GM12878 (cell line): ENCODE data around the gene TRAF3IP1. TPM values are rescaled to one million over a fixed set of nuclear protein-coding genes. Genes with fewer than 3 reads are reported as not detected.
"Not testable (repeated sequence)": the region's sequence is repeated elsewhere in the genome, so short reads cannot be mapped to it uniquely, and the experiment has no call there.

ENCODE experiments used
- ATAC-seq: fragments of 200-7000 bp; cut with Tn5 transposase; 3 replicates; pipeline ENCODE4 v1.9.1; 2020; ENCODE audit warnings: mild to moderate bottlenecking, moderate library complexity
- BruUV-seq: library from RNA; stranded (reverse); fragments of 400-500 nt; replicated peaks from 2 replicates; lab custom pipeline; 2021; lab: Mats Ljungman, UMichigan
- CTCF ChIA-PET: fragments of 300-600 bp; sonication (Branson Sonifier 250); formaldehyde crosslinking; extraction: SDS; loops from one replicate; lab custom pipeline; 2021; ENCODE audit warnings: inconsistent platforms; lab: Yijun Ruan, JAX
- POLR2A ChIA-PET: fragments of 350-600 bp; formaldehyde crosslinking; extraction: SDS; loops from one replicate; lab custom pipeline; 2021; ENCODE audit warnings: inconsistent platforms; lab: Charles Lee
- RAD21 ChIA-PET: fragments of 300-600 bp; sonication (Branson Sonifier 250); formaldehyde crosslinking; loops from one replicate; lab custom pipeline; 2023; ENCODE audit warnings: antibody characterized with exemption; ENCODE audit not compliant: unreplicated experiment; lab: Charles Lee
- SMC1A ChIA-PET: fragments of 300-600 bp; sonication (Branson Sonifier 250); formaldehyde crosslinking; loops from one replicate; lab custom pipeline; 2023; ENCODE audit not compliant: unreplicated experiment, uncharacterized antibody; lab: Charles Lee
- DNase-seq: peaks from one replicate; pipeline ENCODE4 v3.0.0-alpha.2; 2011; ENCODE audit warnings: low read depth, low spot score
- FAIRE-seq: peaks from 3 replicates; lab custom pipeline; 2011; peaks lifted over from hg19 to GRCh38; lab: Jason Lieb, UNC
- H2AFZ ChIP-seq: 2 replicates; pipeline ENCODE4 v1.6.0; 2011; ENCODE audit warnings: low read depth, low read length, control low read depth; ENCODE audit not compliant: control insufficient read depth
- H3K27ac ChIP-seq: 2 replicates; pipeline ENCODE4 v1.5.1; 2011; ENCODE audit warnings: control low read depth; ENCODE audit not compliant: control insufficient read depth, insufficient read depth
- H3K27me3 ChIP-seq, 2 experiments: replicated peaks in 1 of 2; 2 replicates each; pipeline versions ENCODE4 v1.6.0 to v1.6.1; 2011; ENCODE audit warnings: low read length in 1 of 2; ENCODE audit not compliant: control insufficient read depth in 2 of 2, insufficient read depth in 2 of 2
- H3K36me3 ChIP-seq, 2 experiments: 2 replicates each; pipeline ENCODE4 v1.5.1; 2011; ENCODE audit warnings: low read length in 1 of 2; ENCODE audit not compliant: control insufficient read depth in 2 of 2, insufficient read depth in 2 of 2
- H3K4me1 ChIP-seq: 2 replicates; pipeline ENCODE4 v1.6.1; 2011; ENCODE audit warnings: mild to moderate bottlenecking, low read length, moderate library complexity, mixed read lengths; ENCODE audit not compliant: control insufficient read depth, insufficient read depth
- H3K4me2 ChIP-seq: 2 replicates; pipeline ENCODE4 v1.6.0; 2011; ENCODE audit warnings: control low read depth; ENCODE audit not compliant: control insufficient read depth, insufficient read depth
- H3K4me3 ChIP-seq: fragments of 200-600 bp; sonication (generic); 2 replicates; pipeline ENCODE4 v1.5.1; 2016
- H3K79me2 ChIP-seq: 2 replicates; pipeline ENCODE4 v1.6.0; 2011; ENCODE audit warnings: low read length; ENCODE audit not compliant: control insufficient read depth, insufficient read depth
- H3K9ac ChIP-seq: 2 replicates; pipeline ENCODE4 v1.8.0; 2011; ENCODE audit warnings: low read length, control low read depth, mixed read lengths; ENCODE audit not compliant: control insufficient read depth, insufficient read depth
- H3K9me3 ChIP-seq: replicated peaks from 3 replicates; pipeline ENCODE4 v1.5.1; 2011; ENCODE audit warnings: mild to moderate bottlenecking, low read length; ENCODE audit not compliant: control insufficient read depth, insufficient read depth
- H4K20me1 ChIP-seq: 2 replicates; pipeline ENCODE4 v1.6.0; 2011; ENCODE audit not compliant: control insufficient read depth, insufficient read depth
- ATF7 ChIP-seq: fragments of 450-650 bp; IDR thresholded peaks from 2 replicates; pipeline ENCODE4 v1.6.1; 2016; ENCODE audit warnings: low read depth, mild to moderate bottlenecking
- BMI1 ChIP-seq: fragments of 450-650 bp; IDR thresholded peaks from 2 replicates; pipeline ENCODE4 v1.6.1; 2016; ENCODE audit warnings: mild to moderate bottlenecking, moderate library complexity, borderline replicate concordance
- CEBPZ ChIP-seq: fragments of 150-350 bp; IDR thresholded peaks from 2 replicates; pipeline ENCODE4 v1.6.1; 2016; ENCODE audit warnings: low read depth, low read length
- CHD1 ChIP-seq: IDR thresholded peaks from 2 replicates; pipeline ENCODE4 v1.6.1; 2012; ENCODE audit warnings: low read depth, low read length, improper control_type of control experiment
- CREM ChIP-seq: IDR thresholded peaks from 2 replicates; pipeline ENCODE4 v1.6.1; 2014; ENCODE audit warnings: antibody characterized with exemption, low read depth
- ETV6 ChIP-seq, 2 experiments: fragments of 450-650 bp in 1 of 2; IDR thresholded peaks in 1 of 2; conservative IDR thresholded peaks in 1 of 2; 2 replicates each; pipeline ENCODE4 v1.6.1; 2014; ENCODE audit warnings: antibody characterized with exemption in 1 of 2, borderline replicate concordance in 1 of 2, low read depth in 1 of 2, mild to moderate bottlenecking in 1 of 2, moderate library complexity in 1 of 2
- SMAD5 ChIP-seq: IDR thresholded peaks from 2 replicates; pipeline ENCODE4 v1.6.1; 2016; ENCODE audit warnings: antibody characterized with exemption, low read depth
- whole genome bisulfite sequencing: methylation state at CpG from one replicate; pipeline ENCODE4 v1.1.6; 2016; ENCODE audit warnings: low lambda C conversion rate; ENCODE audit not compliant: insufficient replicate concordance, insufficient coverage; ENCODE audit errors: missing lambda C conversion rate; 5-methylcytosine and 5-hydroxymethylcytosine counted together
- in situ Hi-C: fragments of 300-500 bp; cut with MboI; formaldehyde crosslinking; loops from 9 replicates; pipeline ENCODE4 v1.14.3; 2018; ENCODE audit warnings: mixed read lengths
- intact Hi-C: fragments of 100-400 bp; cut with micrococcal nuclease; formaldehyde crosslinking; loops from one replicate; pipeline ENCODE4 v1.14.2; 2022; ENCODE audit not compliant: unreplicated experiment
- polyA plus RNA-seq, 11 experiments: library from polyadenylated mRNA; depleted of rRNA in 4 of 11; unstranded in 6 of 11; stranded (reverse) in 5 of 11; fragments of >200 nt; fragmentation: Nextera tagmentation in 4 of 11; fragmentation: Illumina TruSeq in 1 of 11; extraction: Ambion mirVana in 4 of 11; extraction: Trizol in 1 of 11; gene quantifications; 1 replicate in 1 of 11; 2 replicates in 10 of 11; pipeline versions ENCODE4 v1.2.1 to v1.2.3, GENCODE V29; 2011 to 2016; ENCODE audit warnings: inconsistent platforms in 2 of 11, missing spikeins in 2 of 11, low read depth in 1 of 11
- total RNA-seq, 4 experiments: library from RNA; depleted of rRNA in 3 of 4; stranded (reverse); fragments of >200 nt in 3 of 4; fragmentation: Illumina TruSeq in 1 of 4; extraction: Trizol in 1 of 4; gene quantifications; 2 replicates each; pipeline versions ENCODE4 v1.2.1 to v1.2.3, GENCODE V29; 2013 to 2021

Gene TRAF3IP1
- total and polyA plus RNA-seq, 10 of the 15 experiments (the other 5 are each of a cell fraction or from before 2014, with no cell fraction given): 1.6 to 7.5 (median 3.6) TPM

GRCh38 chr2:238322001-238322411 is 1.7 kb downstream of the TRAF3IP1 start:
- Histone ChIP-seq H3K27ac (no peak overlapping the region), H2AFZ (no peak overlapping the region), H4K20me1 (no peaks in the 10 kb centered on the region), H3K9ac (no peak overlapping the region), H3K4me3 (no peak overlapping the region), H3K36me3 (no peaks in the 10 kb centered on the region; a peak in 1 of 4 replicates), H3K4me1 (peaks cover 7% of the 10 kb centered on the region), H3K4me2 (peak overlapping the region; percentile 96; the same call in 1 of the 2 replicates), H3K79me2 (no peaks in the 10 kb centered on the region; the same call in 1 of the 2 replicates), H3K27me3 (no peaks in the 10 kb centered on the region), H3K9me3 (no peaks in the 10 kb centered on the region)
- ChIA-PET POLR2A (interaction anchor here (0.6 to 1.4 kb wide), 3 partner anchors 9 to 33 kb away, joined by 3 to 8 read pairs (median 4); no protein-coding TSS in a partner anchor), CTCF (interaction anchor here (0.7 to 1.6 kb wide), 2 partner anchors 11 to 49 kb away, joined by 3 to 5 read pairs; no protein-coding TSS in a partner anchor), SMC1A (interaction anchor here (1.0 kb wide), 1 partner anchor 172 kb away, joined by 3 read pairs; no protein-coding TSS in a partner anchor)
- BruUV-seq: no TSS peak
- FAIRE-seq: no peak
- intact Hi-C loops: no loop called here
- no peak for DNase-seq
- in situ Hi-C loops: no loop called here
- no peak for ATAC-seq
- 92% methylated on average over 10 of the region's 10 CpGs for WGBS
- TF ChIP-seq CEBPZ (no peak), SMAD5 (no peak), CHD1 (no peak), ETV6 (conservative IDR thresholded peaks at IDR 0.05 in 1 of 2, IDR thresholded peaks at IDR 0.05 in 1 of 2; ENCODE audit: borderline replicate concordance in 1 of 2, low read depth in 1 of 2) (no peak), CREM (no peak), BMI1 (no peak), ATF7 (no peak)
- TF ChIP-seq, all 136 proteins: peak for 0
- RAD21 ChIA-PET: interaction anchor here (0.6 kb wide), 1 partner anchor 619 kb away, joined by 3 read pairs; no protein-coding TSS in a partner anchor

- H3K27me3 ChIP-seq, BruUV-seq, H4K20me1 ChIP-seq, DNase-seq, ATAC-seq, H3K36me3 ChIP-seq, H3K4me2 ChIP-seq, SMC1A ChIA-PET, H3K27ac ChIP-seq, POLR2A ChIA-PET, H3K9me3 ChIP-seq, intact Hi-C loops, H3K4me3 ChIP-seq, H2AFZ ChIP-seq, CTCF ChIA-PET, RAD21 ChIA-PET, FAIRE-seq, H3K4me1 ChIP-seq, H3K79me2 ChIP-seq, in situ Hi-C loops, H3K9ac ChIP-seq: not testable (repeated sequence)
- WGBS: 98% methylated on average over 7 of the region's 7 CpGs
Observed at GRCh38 chr2:238324248-238324647, 3.9 kb downstream of the TRAF3IP1 start.
